B cell (primary cell): ENCODE results near the gene SLC2A4RG.

ENCODE experiments used
- EZH2 ChIP-seq: IDR thresholded peaks from 2 replicates; pipeline ENCODE4 v1.6.1; 2012; ENCODE audit warnings: borderline replicate concordance, low read depth, mild to moderate bottlenecking, moderate library complexity, low read length; ENCODE audit not compliant: insufficient read depth, poor library complexity, severe bottlenecking
- TF ChIP-seq, protein P1 (sequence below): fragments of 200-600 bp; IDR thresholded peaks from one replicate; pipeline ENCODE4 v1.8.0; 2022; ENCODE audit warnings: antibody characterized with exemption, mild to moderate bottlenecking

DNA sequence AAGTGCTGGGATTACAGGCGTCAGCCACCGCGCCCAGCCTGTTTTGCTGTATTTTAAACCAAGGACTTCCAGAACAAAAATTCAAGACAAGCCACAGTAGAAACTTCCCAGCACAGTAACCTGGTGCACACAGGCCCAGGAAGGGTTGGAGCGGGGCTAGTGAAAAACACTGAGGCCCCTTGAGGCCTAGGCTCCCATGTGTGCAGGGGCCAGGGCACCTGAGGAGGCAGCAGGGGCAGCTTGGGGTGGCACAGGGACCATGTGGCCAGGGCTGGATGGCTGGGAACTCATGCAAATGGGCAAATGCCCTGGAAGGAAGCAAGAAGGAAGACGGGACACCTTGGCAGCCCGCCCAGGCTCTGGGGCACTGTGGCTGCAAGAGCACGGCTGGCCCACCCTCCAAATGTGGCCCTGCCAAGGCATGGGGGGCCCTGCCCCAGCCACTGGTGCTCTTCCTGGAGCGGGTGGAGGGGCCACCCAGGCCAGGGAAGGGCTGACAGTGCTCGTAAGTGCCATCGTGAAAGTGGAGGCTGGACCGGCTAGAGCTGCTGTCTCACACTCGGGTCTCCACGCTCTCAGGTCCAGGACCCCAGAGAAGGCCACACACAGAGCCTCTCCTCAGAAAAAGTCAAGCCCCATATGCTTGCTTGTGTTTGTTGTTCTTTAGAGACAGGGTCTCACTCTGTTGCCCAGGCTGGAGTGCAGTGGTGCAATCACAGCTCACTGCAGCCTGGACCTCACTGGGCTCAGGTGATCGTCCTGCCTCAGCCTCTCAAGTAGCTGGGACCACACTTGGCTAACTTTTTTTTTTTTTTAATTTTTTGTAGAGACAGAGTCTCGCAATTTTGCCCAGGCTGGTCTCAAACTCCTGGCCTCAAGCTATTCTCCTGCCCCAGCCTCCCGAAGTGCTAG lies 10.3 kb downstream of the SLC2A4RG start:
- TF ChIP-seq, protein P1, sequence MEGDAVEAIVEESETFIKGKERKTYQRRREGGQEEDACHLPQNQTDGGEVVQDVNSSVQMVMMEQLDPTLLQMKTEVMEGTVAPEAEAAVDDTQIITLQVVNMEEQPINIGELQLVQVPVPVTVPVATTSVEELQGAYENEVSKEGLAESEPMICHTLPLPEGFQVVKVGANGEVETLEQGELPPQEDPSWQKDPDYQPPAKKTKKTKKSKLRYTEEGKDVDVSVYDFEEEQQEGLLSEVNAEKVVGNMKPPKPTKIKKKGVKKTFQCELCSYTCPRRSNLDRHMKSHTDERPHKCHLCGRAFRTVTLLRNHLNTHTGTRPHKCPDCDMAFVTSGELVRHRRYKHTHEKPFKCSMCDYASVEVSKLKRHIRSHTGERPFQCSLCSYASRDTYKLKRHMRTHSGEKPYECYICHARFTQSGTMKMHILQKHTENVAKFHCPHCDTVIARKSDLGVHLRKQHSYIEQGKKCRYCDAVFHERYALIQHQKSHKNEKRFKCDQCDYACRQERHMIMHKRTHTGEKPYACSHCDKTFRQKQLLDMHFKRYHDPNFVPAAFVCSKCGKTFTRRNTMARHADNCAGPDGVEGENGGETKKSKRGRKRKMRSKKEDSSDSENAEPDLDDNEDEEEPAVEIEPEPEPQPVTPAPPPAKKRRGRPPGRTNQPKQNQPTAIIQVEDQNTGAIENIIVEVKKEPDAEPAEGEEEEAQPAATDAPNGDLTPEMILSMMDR: no peak
- no peak for TF ChIP-seq EZH2
